Esophagus muscularis mucosa (tissue), 4 donors: ENCODE measurements around the gene PMEL. TPM values are rescaled to one million over a fixed set of nuclear protein-coding genes. Genes with fewer than 3 reads are reported as not detected.
"Not testable (repeated sequence)": the region's sequence is repeated elsewhere in the genome, so short reads cannot be mapped to it uniquely, and the experiment has no call there.

Experiments
- DNase-seq: peaks from one replicate; pipeline ENCODE4 v3.0.0-alpha.2; 2017; ENCODE audit errors: extremely low spot score
- H3K27ac ChIP-seq, 4 donors: fragments of 200-600 bp; sonication (generic); replicated peaks in 1 of 4; 1 replicate in 3 of 4; 2 replicates in 1 of 4; pipeline ENCODE4 v1.5.1; 2016 to 2019; ENCODE audit warnings: mild to moderate bottlenecking in 1 of 4
- H3K27me3 ChIP-seq, 4 donors: fragments of 200-600 bp; sonication (generic); one replicate each; pipeline versions ENCODE4 v1.5.1 to v1.6.0; 2016 to 2019
- H3K36me3 ChIP-seq, 4 donors: fragments of 200-600 bp; sonication (generic); one replicate each; pipeline ENCODE4 v1.5.1; 2016 to 2019
- H3K4me1 ChIP-seq, 4 donors: fragments of 200-600 bp; sonication (generic); one replicate each; pipeline ENCODE4 v1.5.1; 2016 to 2019
- H3K4me3 ChIP-seq, 4 donors: fragments of 200-600 bp; sonication (generic); 1 replicate in 2 of 4; 2 replicates in 2 of 4; pipeline ENCODE4 v1.5.1; 2016 to 2019; ENCODE audit warnings: mild to moderate bottlenecking in 4 of 4, moderate library complexity in 1 of 4
- H3K9me3 ChIP-seq, 4 donors: fragments of 200-600 bp; sonication (generic); 1 replicate in 3 of 4; 2 replicates in 1 of 4; pipeline ENCODE4 v1.5.1; 2016 to 2019
- CTCF ChIP-seq, 3 experiments: fragments of 200-600 bp in 2 of 3; fragments of 450-650 bp in 1 of 3; sonication (generic) in 2 of 3; IDR thresholded peaks; one replicate each; pipeline ENCODE4 v1.5.1; 2017 to 2019; ENCODE audit warnings: antibody characterized with exemption in 3 of 3, mild to moderate bottlenecking in 2 of 3, moderate library complexity in 1 of 3
- EP300 ChIP-seq: sonication (generic); formaldehyde crosslinking; IDR thresholded peaks from one replicate; pipeline ENCODE4 v1.6.1; 2017; ENCODE audit warnings: antibody characterized with exemption
- POLR2A ChIP-seq: fragments of 450-650 bp; IDR thresholded peaks from one replicate; pipeline ENCODE4 v1.6.1; 2017; ENCODE audit warnings: antibody characterized with exemption, moderate library complexity, mild to moderate bottlenecking, low read depth
- POLR2AphosphoS5 ChIP-seq, 2 donors: sonication (generic); formaldehyde crosslinking; IDR thresholded peaks; one replicate each; pipeline ENCODE4 v1.6.1; 2017; ENCODE audit warnings: antibody characterized with exemption in 2 of 2
- WGBS: methylation state at CpG from one replicate; pipeline ENCODE4 v1.1.5; 2018; 5-methylcytosine and 5-hydroxymethylcytosine counted together
- intact Hi-C: fragments of 100-400 bp; cut with DNase I; formaldehyde crosslinking; loops from one replicate; pipeline ENCODE4 v1.15.1; 2023
- total RNA-seq, 4 donors: library from RNA; depleted of rRNA; stranded (reverse); fragments of >200 nt; gene quantifications; one replicate each; pipeline versions ENCODE4 v1.1.0 to v1.2.1, GENCODE V29; 2016

Gene PMEL
- total RNA-seq, 4 donors from 2014 or later = 0.66 to 2.2 TPM; not detected in 2

DNA sequence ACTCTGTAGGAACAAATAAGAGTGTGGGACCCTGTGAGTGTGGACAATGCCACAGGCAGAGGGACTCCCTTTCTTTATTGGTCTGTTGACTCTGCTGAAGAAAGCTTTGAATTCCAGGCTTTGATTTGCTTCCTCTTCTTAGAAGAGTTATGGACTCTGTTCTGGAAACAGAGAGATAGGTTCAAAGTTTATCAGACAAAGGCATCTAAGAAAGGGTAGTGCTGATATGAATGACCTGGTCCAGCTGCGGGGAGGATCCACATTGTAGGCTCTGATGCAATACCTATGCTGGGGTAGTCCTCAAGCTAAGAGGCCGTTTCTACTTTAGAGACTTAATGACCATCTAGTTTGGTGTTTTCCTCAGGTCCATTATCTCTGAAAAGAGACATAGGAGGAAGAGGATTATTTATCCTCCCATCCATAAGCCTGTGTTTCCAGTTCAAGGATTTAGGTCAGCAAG lies 44.3 kb upstream of the PMEL start:
- no peaks in the 10 kb centered on the region for H3K9me3 ChIP-seq

GRCh38 chr12:56007564-56008559 lies 42.0 kb upstream of the PMEL start:
- H3K4me1 ChIP-seq = peaks cover 3 to 19% (median 16%) of the 10 kb centered on the region in 4 donors
- DNase-seq = no peak
- WGBS = 2% methylated on average over 28 of the region's 44 CpGs
- TF ChIP-seq POLR2A (no peak), POLR2AphosphoS5 (IDR thresholded peaks at IDR 0.05) (no peak), EP300 (no peak), CTCF (IDR thresholded peaks at IDR 0.05) (no peak)
- no peaks in the 10 kb centered on the region for H3K27me3 ChIP-seq
- peak overlapping the region; percentile 93 to 99 (median 96) for H3K27ac ChIP-seq
- no peaks in the 10 kb centered on the region for H3K9me3 ChIP-seq
- H3K4me3 ChIP-seq = peak overlapping the region; percentile 77 to 99 (median 88)
- intact Hi-C loops = no loop called here
- peaks cover 0 to 31% (median 19%) of the 10 kb centered on the region in 4 donors for H3K36me3 ChIP-seq

More for the DNA sequence above, 44.3 kb upstream of the PMEL start:
- WGBS = 75% methylated on average over 2 of the region's 2 CpGs
- H3K27me3 ChIP-seq = no peaks in the 10 kb centered on the region
- TF ChIP-seq CTCF (IDR thresholded peaks at IDR 0.05) (no peak), POLR2AphosphoS5 (IDR thresholded peaks at IDR 0.05) (no peak), EP300 (no peak), POLR2A (no peak)
- no peak overlapping the region for H3K27ac ChIP-seq
- DNase-seq = no peak
- intact Hi-C loops = no loop called here
- H3K36me3 ChIP-seq = peaks cover 0 to 12% (median 3%) of the 10 kb centered on the region in 4 donors
- H3K4me3 ChIP-seq = no peak overlapping the region
- H3K4me1 ChIP-seq = peaks cover 3 to 19% (median 16%) of the 10 kb centered on the region in 4 donors

GRCh38 chr12:56004211-56004610 lies 38.4 kb upstream of the PMEL start:
- TF ChIP-seq EP300 (no peak), POLR2A (no peak), POLR2AphosphoS5 (IDR thresholded peaks at IDR 0.05) (no peak), CTCF (IDR thresholded peaks at IDR 0.05) (no peak)
- Histone ChIP-seq H3K27ac (no peak overlapping the region), H3K4me3 (no peak overlapping the region), H3K36me3 (peaks cover 4 to 54% (median 34%) of the 10 kb centered on the region in 4 donors), H3K4me1 (peaks cover 3 to 19% (median 16%) of the 10 kb centered on the region in 4 donors), H3K9me3 (no peaks in the 10 kb centered on the region), H3K27me3 (no peaks in the 10 kb centered on the region)
- 60% methylated on average over 1 of the region's 10 CpGs for WGBS
- DNase-seq = no peak
- intact Hi-C loops = no loop called here

GRCh38 chr12:56003376-56003775 lies 37.5 kb upstream of the PMEL start:
- H3K27me3 ChIP-seq, DNase-seq, H3K4me3 ChIP-seq, H3K27ac ChIP-seq, intact Hi-C loops, H3K9me3 ChIP-seq: not testable (repeated sequence)
- Histone ChIP-seq H3K4me1 (peaks cover 3 to 18% (median 14%) of the 10 kb centered on the region in 4 donors), H3K36me3 (peaks cover 4 to 56% (median 34%) of the 10 kb centered on the region in 4 donors)
- 78% methylated on average over 5 of the region's 5 CpGs for whole genome bisulfite sequencing

DNA sequence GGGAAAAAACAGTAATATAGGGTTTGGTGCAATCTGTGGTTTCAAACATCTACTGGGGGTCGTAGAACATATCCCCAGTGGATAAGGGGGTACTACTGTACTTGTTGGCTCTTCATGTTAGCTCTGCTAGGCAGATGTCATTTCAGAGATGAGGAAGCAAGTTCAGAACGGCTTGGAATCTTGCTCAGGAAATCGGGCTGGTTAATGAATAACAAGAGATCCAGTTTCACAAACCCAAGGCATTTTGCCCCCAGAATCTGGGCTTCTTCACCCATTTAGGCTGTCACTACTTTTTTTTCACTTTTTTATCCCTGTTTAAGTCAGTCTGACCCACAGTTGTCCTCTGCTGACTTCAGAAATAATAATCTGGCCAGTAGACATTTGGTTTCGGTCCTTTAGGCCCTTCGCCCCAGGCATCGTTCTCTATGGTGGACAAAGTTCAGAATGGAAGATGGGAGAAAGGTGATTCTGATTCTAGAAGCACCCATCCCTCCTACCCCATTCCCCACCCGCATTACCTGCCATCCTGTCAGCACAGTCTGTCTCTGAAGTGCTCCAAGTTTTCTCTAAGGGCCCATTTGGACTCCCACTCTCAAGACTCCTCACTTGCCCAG lies 35.8 kb upstream of the PMEL start:
- no peak for TF ChIP-seq EP300
- no peak overlapping the region for H3K4me3 ChIP-seq
- 82% methylated on average over 7 of the region's 7 CpGs for WGBS
- H3K4me1 ChIP-seq = peaks cover 9 to 18% (median 14%) of the 10 kb centered on the region in 4 donors
- H3K27ac ChIP-seq = no peak overlapping the region
- intact Hi-C loops = no loop called here
- no peaks in the 10 kb centered on the region for H3K9me3 ChIP-seq
- peaks cover 4 to 56% (median 34%) of the 10 kb centered on the region in 4 donors for H3K36me3 ChIP-seq
- no peak for DNase-seq
- no peaks in the 10 kb centered on the region for H3K27me3 ChIP-seq

- WGBS = 93% methylated on average over 22 of the region's 33 CpGs
- H3K27me3 ChIP-seq, DNase-seq, H3K9me3 ChIP-seq, H3K4me3 ChIP-seq, H3K27ac ChIP-seq: not testable (repeated sequence)
- H3K36me3 ChIP-seq = peaks cover 4 to 61% (median 37%) of the 10 kb centered on the region in 4 donors
- peaks cover 9 to 26% (median 19%) of the 10 kb centered on the region in 4 donors for H3K4me1 ChIP-seq
- intact Hi-C loops = loop anchor here (5.0 kb wide), 1 partner anchor 102 kb away; the partner anchor contains the start of gene PA2G4
Measured at GRCh38 chr12:55999999-56000540, 34.2 kb upstream of the PMEL start.

- WGBS = 78% methylated on average over 6 of the region's 6 CpGs
- H3K9me3 ChIP-seq, H3K4me3 ChIP-seq, H3K27ac ChIP-seq, DNase-seq, H3K27me3 ChIP-seq: not testable (repeated sequence)
- intact Hi-C loops = loop anchor here (5.0 kb wide), 1 partner anchor 103 kb away; the partner anchor contains the start of gene PA2G4
- Histone ChIP-seq H3K4me1 (peaks cover 9 to 26% (median 19%) of the 10 kb centered on the region in 4 donors), H3K36me3 (peaks cover 4 to 61% (median 40%) of the 10 kb centered on the region in 4 donors)
Measured at GRCh38 chr12:55999522-55999921, 33.7 kb upstream of the PMEL start.
